Mesothelial cell of epicardium (in vitro differentiated cells): ENCODE data around the gene SLC41A3. TPM values are rescaled to one million over a fixed set of nuclear protein-coding genes. Genes with fewer than 3 reads are reported as not detected.

Source experiments
- DNase-seq, 2 experiments: peaks; one replicate each; pipeline ENCODE4 v3.0.0; 2021; ENCODE audit warnings: low spot score in 2 of 2; ENCODE audit not compliant: unreplicated experiment in 2 of 2
- H3K27ac Mint-ChIP-seq: 2 replicates; pipeline ENCODE4 v1.8.0; 2021; ENCODE audit warnings: mixed read lengths
- H3K27me3 Mint-ChIP-seq: 2 replicates; pipeline ENCODE4 v1.8.0; 2021; ENCODE audit warnings: low read depth, mixed read lengths
- H3K36me3 Mint-ChIP-seq: 2 replicates; pipeline ENCODE4 v1.8.0; 2021; ENCODE audit warnings: mixed read lengths
- H3K4me1 Mint-ChIP-seq: 2 replicates; pipeline ENCODE4 v1.8.0; 2021; ENCODE audit warnings: mixed read lengths
- H3K4me3 Mint-ChIP-seq: 2 replicates; pipeline ENCODE4 v1.8.0; 2021; ENCODE audit warnings: mild to moderate bottlenecking, moderate library complexity, mixed read lengths
- H3K9me3 Mint-ChIP-seq: 2 replicates; pipeline ENCODE4 v1.8.0; 2021; ENCODE audit warnings: mixed read lengths
- total RNA-seq: library from RNA; stranded (reverse); gene quantifications from 3 replicates; pipeline ENCODE4 v1.2.1, GENCODE V29; 2021
- TF ChIP-seq, protein P1 (sequence below): fragments of 200-600 bp; sonication (generic); IDR thresholded peaks from one replicate; pipeline ENCODE4 v1.5.0; 2021; ENCODE audit warnings: antibody characterized with exemption; ENCODE audit not compliant: unreplicated experiment

SLC41A3 gene
- total RNA-seq, 1 donor from 2014 or later: 58.7 TPM

DNA sequence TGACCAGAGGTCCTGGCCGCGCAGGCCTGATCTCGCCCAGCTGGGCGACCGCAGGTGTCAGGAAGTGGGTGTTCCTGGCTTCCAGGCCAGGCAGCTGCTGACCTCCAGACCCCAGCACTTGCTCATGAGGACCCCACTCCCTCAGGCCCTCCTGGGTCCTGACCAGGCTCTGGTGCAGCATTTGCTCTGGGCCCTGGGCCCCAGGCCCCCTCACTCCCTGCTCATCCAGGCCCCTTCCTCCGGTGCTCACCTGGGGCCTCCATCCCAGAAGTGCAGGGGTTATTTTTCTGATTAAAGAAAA is 122.7 kb downstream of the SLC41A3 start:
- TF ChIP-seq, protein P1, sequence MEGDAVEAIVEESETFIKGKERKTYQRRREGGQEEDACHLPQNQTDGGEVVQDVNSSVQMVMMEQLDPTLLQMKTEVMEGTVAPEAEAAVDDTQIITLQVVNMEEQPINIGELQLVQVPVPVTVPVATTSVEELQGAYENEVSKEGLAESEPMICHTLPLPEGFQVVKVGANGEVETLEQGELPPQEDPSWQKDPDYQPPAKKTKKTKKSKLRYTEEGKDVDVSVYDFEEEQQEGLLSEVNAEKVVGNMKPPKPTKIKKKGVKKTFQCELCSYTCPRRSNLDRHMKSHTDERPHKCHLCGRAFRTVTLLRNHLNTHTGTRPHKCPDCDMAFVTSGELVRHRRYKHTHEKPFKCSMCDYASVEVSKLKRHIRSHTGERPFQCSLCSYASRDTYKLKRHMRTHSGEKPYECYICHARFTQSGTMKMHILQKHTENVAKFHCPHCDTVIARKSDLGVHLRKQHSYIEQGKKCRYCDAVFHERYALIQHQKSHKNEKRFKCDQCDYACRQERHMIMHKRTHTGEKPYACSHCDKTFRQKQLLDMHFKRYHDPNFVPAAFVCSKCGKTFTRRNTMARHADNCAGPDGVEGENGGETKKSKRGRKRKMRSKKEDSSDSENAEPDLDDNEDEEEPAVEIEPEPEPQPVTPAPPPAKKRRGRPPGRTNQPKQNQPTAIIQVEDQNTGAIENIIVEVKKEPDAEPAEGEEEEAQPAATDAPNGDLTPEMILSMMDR: no peak
- DNase-seq: no peak
- Mint-ChIP-seq H3K27me3 (peaks cover 24% of the 10 kb centered on the region), H3K36me3 (peaks cover 5% of the 10 kb centered on the region), H3K9me3 (peaks cover 5% of the 10 kb centered on the region), H3K4me3 (no peak overlapping the region), H3K27ac (no peak overlapping the region), H3K4me1 (no peaks in the 10 kb centered on the region)

DNA sequence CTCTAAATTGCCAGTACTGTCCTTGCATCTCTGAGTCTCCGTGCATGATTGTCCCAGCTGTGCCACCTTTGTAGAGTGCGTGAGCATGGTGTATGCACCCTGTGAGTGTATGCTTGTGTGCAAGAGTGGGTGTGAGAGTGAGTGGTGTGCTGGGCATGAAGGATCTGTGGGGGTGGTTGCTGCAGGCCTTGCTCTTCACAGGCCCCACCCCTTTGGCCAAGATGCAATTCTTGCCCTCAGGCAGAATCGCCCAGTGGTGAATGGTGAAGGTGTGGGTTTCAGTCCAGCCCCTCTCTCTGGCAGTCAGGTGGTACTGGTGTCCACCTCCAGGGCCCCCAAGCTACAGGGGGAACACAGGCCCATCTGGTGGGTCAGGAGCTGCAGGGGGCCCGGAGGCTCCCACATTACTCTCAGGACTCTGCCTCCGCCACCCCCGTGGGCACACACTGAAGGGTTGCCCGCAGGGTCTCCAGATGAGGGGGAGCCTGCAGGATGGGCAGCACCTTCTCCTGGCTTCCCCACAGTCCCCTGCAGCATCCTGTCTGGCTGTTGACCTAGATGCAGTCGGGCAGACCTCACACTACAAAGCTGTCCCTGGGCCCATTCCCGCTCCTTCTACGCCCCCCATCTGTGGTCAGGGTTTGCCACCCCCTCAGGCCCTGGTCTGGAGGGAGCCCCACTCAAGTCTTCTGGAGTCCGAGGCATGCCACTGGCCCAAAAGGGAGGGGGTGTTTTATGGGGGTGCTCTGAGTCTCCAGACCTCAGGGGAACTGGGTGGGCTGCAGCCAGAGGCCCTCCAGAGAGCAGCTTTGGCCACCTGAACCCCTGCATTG is 123.3 kb downstream of the SLC41A3 start:
- Mint-ChIP-seq H3K27ac (no peak overlapping the region), H3K4me1 (no peaks in the 10 kb centered on the region), H3K36me3 (peaks cover 5% of the 10 kb centered on the region), H3K4me3 (no peak overlapping the region), H3K27me3 (peaks cover 30% of the 10 kb centered on the region), H3K9me3 (peaks cover 5% of the 10 kb centered on the region)
- TF ChIP-seq, protein P1: no peak
- no peak for DNase-seq

DNA sequence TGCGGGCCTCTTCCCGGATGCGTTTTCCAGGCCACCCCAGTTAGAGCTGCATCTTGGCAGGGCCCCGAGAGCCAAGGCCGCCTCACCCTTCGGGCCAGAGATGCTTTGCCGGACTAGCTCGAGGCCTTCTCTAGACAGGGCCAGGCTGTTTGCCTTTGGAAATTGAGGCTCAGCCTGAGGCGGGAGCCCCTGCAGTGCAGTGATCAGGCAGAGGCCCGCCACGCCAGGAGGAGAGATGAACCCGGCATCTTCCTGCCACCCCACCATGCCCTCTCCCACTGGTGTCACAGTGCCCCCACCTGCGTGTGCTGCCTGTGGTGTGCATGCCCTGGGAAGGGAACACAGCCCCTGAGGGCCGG is 123.9 kb downstream of the SLC41A3 start:
- TF ChIP-seq, protein P1: no peak
- DNase-seq: no peak

DNA sequence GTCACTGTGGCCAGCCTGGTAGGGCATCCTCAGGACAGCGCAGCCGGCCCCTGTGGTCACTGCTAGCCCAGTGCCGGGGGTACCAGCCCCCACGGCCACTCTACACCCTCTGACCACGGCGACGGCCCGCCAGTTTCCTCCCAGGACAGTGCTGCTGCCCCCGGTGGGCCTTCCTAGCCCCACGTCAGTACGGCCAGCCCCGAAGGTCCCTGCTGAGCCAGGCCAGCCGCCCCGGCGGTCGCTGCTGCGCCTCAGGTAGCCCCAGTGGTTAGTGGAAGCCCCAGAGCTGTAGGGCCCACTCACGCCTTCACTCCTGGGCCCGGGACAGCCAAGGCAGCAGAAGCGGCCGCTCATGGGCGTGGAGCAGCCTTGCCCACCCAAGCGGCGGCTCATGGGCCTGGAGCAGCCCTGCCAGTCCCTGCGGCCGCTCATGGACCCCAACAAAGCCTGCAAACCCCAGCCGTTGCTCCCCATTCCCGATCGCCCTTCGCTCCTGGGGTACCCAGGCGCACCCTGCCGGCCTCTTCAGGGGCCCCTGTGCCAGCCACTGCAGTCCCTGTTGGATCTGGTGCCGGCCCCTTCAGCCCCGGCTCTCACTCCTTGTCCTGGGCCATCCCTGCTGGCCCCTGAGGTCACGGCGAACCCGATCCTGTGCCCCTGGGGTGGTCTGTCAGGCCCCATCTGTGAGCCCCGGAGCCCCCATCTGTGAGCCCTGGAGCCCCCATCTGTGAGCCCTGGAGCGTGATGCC is 124.4 kb downstream of the SLC41A3 start:
- peaks cover 5% of the 10 kb centered on the region for H3K36me3 Mint-ChIP-seq
- peaks cover 5% of the 10 kb centered on the region for H3K9me3 Mint-ChIP-seq
- H3K4me3 Mint-ChIP-seq: no peak overlapping the region
- no peak overlapping the region for H3K27ac Mint-ChIP-seq
- no peaks in the 10 kb centered on the region for H3K4me1 Mint-ChIP-seq
- TF ChIP-seq, protein P1: no peak
- no peak for DNase-seq
- peaks cover 41% of the 10 kb centered on the region for H3K27me3 Mint-ChIP-seq

More for the DNA sequence above, 123.9 kb downstream of the SLC41A3 start:
- Mint-ChIP-seq H3K9me3 (peaks cover 5% of the 10 kb centered on the region), H3K27ac (no peak overlapping the region), H3K4me3 (no peak overlapping the region), H3K27me3 (peaks cover 36% of the 10 kb centered on the region), H3K4me1 (no peaks in the 10 kb centered on the region), H3K36me3 (peaks cover 5% of the 10 kb centered on the region)

DNA sequence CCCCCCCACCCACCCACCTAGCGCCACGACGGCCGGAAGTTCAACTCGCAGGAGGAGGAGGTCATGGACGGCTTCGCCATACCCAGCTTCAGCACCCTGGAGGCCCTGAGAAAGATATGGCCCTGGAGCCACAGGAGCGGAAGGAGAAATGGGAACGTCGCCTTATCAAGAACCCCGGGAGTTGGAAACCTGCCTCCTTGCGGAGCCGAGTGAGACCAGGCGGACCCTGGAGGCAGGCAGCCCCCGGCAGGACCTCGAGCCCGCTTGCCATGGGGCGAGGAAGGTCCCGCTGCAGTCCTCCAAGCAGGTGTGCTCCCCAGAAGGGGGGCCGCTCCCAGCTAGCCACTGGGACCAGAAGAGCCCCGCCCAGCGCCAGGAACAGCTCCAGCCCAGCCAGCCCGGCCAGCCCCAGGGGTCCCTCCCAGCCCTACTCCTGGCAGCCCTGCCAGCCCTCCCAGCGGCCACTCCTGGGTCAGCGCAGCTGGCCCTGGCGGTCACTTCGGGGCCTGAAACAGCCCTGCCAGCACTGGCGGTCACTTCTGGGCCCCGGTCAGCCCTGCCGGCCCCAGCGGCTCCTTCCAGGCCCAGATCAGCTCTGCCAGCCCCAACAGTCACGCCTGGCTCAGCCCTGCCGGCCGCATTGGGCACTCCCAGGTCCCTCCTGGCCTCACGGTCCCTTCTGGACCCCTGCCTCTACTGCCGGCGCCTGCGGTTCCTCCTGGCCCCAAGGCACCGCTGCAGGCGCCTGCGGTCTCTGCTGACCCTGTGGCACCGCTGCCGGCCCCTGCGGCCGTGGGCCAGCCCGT is 125.2 kb downstream of the SLC41A3 start:
- Mint-ChIP-seq H3K9me3 (peaks cover 5% of the 10 kb centered on the region), H3K36me3 (peaks cover 5% of the 10 kb centered on the region), H3K4me1 (no peaks in the 10 kb centered on the region), H3K27me3 (peaks cover 47% of the 10 kb centered on the region), H3K4me3 (no peak overlapping the region), H3K27ac (no peak overlapping the region)
- DNase-seq: no peak
- TF ChIP-seq, protein P1: no peak
